NCI-H1092 treated with DMSO at 0.1 percent for 48 hours (cell line): ENCODE measurements around the gene TUBA4B.
"Not testable (repeated sequence)": the region's sequence is repeated elsewhere in the genome, so short reads cannot be mapped to it uniquely, and the experiment has no call there.

Source experiments
- DNase-seq: peaks from one replicate; lab custom pipeline; 2025; lab: John Stamatoyannopoulos, UW

The TUBA4B gene

DNA sequence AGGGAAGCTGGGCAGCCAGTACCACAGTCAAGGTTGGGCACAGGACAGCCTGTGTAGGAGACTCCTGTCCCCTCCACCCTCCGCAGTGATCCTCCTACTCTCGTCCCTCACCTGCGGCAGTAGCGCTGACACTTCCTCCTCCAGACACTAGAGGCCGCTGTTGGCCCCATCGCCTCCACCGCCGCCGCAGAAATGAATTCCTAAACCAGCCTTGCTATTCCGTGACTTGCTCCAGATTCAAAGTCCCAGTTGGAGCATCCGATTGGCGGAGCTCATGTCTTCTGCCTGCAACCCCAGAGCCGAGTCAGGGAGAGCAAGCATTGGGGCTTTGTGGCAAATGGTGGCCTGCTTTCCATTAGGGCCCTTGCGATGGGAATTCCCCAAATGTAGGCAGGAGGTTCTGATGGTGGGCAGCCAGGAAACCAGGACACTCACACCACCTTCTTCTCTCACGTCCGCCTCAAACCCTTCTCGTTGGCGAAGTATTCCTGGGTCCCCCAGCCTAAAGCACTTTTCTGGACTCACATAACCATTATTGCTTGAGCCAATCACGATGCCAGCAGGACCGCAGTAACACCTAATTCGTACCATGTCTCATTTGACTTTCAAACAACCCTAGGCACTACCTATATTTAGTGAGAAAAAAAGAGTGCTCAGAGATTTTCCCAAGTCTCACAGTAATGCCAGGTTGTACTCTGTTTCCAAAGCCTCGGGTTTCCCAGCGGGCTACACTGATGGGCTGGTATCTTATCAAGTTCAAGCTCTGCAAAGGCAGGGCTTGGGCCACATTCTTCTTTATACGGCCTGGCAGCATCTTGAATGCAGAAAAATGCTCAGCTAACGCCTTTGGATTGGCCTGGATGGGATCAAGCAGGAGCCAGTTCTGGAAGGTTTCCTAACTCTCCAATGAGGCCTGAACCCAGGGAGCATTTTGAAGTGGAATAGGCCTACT is 24.9 kb downstream of the TUBA4B start:
- DNase-seq, result peak; percentile 57

DNA sequence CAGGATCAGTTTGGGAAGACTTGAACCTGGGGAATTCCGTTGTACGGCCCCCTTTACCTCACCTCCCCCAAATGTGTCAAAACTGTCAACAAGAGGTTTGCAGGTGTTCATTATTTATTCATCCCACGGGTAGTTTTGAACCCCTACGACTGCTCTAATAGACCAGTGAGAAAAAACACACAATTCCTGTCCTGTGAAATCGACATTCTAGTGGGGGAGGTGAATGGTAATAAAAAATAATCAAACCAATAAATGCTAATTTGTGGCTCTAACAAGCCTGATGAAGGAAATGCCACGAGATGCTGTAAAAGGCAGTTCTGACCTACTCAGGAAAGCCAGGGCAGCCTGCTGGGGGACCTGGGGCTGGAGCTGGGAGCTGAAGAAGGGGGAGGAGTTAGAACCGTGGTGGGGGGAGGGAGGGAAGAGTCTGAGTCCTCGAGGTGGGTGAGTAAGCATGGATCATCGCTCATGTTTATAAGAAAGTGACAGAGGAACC is 25.7 kb downstream of the TUBA4B start:
- DNase-seq, result no peak

DNA sequence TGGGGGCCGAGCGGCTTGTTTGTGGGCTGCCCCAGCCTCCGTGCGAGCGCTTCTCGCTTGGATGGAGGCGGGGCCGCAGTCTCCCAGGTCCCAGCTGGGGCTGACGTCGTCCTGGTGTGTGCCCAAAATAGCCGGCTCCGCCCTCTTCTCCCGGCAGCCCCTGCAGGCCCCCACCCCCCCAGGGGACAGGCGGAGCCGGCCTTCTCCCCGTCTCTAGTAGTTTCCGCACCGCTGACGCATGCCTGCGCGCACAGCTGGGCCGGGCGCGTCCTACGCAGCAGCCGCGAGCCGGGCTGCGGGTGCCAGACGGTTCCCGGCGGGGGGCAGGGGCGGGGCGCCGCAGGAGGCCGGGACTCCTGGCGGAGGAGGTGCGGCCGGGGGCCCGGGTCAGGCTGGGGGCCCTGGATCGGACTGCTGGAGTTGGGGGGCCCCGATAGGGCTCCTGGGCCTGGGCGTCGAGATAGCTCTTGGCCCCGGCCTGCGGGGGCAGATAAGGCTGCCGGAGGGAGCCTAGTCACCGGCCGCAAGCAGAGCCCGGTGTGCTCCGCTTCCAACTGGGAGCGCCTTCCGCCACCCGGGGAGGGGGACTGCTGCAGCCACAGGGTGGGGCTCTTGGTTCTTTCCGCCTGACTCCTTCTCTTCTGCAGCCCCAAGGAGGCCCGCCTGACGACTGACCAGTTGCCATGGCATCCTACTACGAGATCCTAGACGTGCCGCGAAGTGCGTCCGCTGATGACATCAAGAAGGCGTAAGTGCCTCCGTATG is 26.3 kb downstream of the TUBA4B start, which contains the start of gene DNAJB2:
Gene DNAJB2, plus strand, starts transcription at position 216 of the 765 bp plus-strand sequence. Its CDS starts 468 bp downstream, at position 684.
- DNase-seq, result peak; percentile 89

DNA sequence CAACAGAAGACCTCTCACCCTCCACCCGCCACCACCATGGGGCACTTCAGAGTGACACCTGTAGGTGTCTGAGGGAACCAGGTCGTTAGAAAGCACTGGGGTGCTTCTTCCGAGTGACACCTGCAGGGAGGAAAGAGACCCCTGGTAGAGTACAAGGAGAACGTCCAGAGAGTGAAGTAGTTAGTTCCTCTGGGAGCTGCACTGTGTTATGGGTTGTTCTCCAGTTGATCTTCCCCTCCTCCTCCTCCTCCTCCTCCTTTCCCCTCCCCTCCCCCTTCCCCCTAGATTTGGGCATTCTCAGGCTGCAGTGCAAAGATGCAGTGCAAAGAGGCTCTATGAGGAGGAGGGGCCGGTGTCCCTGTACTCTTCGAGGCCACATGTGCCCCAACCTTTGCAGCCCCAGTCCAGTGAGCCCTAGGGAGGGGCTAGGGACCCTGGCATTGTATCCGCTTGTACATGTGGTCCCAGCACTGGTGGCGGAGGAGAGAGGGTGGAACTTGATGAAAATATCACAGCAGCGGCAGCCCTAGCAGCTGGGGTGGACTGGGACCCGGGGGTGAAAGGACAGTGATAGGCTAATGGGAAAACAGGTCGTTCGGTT is 27.0 kb downstream of the TUBA4B start:
- no peak for DNase-seq

DNA sequence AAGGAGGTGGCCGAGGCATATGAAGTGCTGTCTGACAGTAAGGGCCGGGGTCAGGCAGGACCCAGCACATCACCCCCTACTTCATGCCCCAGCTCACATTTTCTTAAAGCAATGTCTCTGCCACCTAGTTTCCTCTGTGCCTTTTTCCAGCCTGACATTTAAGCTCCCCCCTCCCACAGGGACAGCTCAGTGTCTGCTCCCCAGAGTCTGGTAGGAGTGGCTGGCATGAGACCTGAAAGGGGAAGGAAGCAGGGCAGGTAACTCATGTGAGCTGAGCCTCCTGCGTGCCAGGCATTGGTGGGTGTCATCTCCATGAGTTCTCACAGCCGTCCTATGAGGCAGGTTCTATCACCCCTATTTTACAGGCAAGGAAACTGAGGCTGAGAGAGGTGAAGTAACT is 27.6 kb downstream of the TUBA4B start:
- DNase-seq, result no peak

DNA sequence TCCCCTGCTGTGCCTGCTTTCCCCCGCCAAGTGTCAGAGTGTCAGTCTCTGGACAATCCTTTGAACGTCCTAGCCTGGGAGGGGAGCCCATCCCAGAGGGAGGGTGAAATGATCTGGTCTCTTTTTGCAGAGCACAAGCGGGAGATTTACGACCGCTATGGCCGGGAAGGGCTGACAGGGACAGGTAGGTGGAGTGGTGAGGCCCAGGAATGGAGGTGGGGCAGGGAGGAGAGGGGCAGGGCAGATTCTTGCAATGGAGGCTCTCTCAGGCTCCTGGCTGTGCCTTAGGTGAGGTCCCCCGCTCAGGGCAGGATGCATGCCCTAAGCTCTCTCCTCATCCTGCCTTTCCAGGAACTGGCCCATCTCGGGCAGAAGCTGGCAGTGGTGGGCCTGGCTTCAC is 28.5 kb downstream of the TUBA4B start:
- DNase-seq, result no peak

DNA sequence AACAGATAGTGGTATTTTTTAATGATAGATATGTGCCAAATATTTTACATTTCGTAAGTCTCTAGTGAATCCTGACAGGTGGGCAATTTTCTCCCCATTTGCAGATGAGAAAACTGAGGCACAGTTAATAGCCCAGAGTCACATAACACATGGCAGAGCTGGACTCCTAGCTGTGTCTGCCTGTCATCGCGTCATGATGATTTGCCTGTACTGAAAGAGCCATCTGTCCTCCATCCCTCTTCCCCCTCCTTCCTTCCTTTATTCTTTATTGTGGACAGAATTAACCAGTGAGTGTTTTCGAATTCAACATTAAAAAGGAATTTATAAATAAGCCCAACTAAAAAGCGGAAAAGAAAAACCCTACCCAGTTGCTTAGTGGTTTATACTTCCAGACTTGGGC is 29.3 kb downstream of the TUBA4B start:
- DNase-seq, result no peak

DNA sequence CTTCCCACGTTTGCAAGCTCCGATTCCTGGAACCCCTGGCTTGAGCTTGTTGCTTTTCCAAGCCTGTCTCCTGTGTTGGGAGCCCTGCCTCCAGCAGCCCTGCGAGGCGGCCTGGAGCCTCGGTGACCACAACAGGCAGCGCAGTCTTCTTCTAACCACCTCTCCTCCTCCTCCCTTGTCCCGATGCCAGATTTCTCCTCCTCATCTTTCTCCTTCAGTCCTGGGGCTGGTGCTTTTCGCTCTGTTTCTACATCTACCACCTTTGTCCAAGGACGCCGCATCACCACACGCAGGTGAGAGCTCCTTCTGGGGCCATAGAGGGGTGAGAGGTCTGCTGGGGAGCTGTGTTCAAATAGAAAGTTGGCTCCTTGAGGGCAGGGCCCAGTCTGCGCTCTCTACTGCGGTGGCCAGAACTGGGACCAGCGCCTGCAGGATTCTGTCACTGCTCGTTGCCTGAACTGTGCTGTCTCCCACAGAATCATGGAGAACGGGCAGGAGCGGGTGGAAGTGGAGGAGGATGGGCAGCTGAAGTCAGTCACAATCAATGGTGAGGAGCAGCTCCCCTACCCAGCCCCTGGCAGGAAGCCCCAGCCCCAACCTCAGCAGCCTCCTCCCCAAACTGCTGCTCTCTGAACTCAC is 30.0 kb downstream of the TUBA4B start:
- DNase-seq, result no peak

DNA sequence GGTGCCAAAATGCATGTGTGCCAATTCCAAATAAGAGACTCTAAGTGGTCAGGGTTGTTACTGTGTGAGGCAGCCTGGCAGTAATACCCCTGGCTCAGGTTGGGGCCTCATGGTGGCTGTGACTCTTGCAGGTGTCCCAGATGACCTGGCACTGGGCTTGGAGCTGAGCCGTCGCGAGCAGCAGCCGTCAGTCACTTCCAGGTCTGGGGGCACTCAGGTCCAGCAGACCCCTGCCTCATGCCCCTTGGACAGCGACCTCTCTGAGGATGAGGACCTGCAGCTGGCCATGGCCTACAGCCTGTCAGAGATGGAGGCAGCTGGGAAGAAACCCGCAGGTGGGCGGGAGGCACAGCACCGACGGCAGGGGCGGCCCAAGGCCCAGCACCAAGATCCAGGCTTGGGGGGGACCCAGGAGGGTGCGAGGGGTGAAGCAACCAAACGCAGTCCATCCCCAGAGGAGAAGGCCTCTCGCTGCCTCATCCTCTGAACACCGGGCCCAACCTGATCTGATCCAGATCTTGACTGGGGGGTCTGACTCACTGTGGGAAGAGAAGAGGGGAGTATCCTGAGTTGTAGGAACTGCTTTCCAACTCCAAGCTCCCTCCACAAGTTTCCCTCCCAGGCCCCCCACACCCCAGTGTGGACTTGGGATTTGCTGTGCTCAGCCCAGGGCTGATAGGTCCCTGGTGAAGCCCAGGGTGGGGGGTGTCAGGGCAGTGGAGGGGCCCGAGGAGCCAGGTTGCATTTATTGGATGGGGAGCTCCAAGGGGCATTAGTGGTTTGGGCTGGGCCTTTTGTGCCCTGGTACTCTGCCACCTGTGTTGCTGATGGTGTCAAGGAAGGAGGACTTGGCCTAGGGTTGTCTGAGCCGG is 31.7 kb downstream of the TUBA4B start:
- DNase-seq, result no peak

DNA sequence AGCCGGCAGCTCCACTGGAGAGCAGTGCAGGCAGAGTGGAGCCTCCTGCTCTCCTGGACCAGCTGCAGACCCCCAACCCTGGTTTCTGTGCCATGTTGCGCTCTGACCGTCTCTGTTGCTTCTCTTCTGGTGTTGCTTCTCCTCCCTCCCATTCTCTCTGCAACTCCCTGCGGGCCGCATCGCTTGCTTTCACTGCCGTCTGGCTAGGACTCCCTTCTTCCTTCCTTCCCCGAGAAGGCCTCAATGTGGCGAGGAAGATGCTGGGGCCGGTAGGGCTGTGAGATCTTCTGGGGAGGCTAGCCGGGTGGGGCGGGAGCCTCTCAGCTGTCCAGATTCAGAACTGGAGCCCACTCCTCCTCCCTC is 32.3 kb downstream of the TUBA4B start:
- no peak for DNase-seq

DNA sequence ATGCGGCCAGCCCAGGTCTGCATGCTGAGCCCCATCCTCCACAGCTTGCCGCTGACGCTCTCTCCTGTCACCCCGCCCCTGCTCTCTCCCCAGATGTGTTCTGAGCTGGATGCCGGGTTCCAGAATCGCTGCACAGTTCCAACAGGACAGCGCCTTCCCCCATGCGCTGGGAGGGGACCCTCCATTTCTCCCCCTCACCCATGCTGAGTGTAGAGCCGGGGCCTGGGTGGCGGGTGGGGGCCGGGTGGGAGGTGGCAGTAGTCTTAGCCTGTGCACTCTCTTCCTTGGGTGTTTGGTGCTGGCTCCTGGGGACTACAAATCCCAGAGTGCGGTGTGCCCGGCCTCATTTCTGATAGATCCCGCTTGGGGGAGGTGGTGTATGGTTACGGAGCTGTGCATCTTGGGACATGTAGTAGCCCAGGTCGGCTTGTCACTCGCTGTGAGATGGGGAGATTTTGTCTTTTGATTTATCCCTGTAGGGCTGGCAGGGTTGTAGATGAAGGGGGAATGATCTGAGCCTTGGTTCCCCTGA is 32.9 kb downstream of the TUBA4B start:
- no peak for DNase-seq

DNA sequence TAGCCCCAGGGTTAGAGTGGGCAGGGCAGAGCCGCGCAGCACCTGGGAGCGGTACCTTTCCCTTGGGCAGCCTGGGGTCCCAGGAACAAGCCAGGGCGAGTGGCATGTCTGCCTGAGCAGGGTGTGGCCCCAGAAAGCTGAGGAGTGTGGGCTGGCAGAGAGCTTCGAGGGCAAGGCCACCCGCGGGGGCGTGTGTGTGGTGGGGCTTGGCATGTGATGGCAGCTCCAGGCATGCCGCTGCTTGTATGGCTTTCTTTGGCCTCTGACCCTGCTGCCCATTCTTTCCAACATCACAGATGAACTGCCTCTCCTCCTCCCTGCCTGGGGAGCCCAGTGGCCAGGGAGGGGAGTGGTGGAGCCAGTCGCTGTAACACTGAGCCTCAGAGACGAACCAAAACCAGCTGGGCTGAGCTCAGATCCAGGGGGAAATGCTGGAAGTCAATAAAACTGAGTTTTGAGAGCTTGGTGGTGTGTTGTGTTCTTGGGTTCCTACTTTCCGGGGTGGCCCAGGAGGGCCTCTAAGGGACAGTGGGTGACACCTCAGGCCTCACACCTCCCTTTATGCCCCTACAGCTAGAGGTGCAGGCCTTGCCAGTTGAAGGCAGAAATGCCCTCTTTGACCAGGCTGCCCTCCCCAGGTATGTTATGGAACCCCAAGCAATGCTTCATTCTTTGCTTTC is 33.5 kb downstream of the TUBA4B start:
- no peak for DNase-seq

DNA sequence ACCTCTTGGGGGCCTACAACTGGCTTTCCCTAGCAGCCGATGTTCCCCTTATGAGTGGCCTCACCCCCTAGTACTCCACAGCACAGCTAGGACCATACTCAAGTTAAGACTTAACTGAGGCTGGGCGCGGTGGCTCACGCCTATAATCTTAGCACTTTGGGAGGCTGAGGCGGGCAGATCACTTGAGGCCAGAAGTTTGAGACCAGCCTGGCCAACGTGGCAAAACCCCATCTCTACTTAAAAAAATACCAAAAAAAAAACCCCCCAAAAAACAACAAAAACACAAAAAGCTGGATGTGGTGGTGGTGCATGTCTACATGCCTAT is 34.0 kb downstream of the TUBA4B start:
- DNase-seq, result not testable (repeated sequence)

DNA sequence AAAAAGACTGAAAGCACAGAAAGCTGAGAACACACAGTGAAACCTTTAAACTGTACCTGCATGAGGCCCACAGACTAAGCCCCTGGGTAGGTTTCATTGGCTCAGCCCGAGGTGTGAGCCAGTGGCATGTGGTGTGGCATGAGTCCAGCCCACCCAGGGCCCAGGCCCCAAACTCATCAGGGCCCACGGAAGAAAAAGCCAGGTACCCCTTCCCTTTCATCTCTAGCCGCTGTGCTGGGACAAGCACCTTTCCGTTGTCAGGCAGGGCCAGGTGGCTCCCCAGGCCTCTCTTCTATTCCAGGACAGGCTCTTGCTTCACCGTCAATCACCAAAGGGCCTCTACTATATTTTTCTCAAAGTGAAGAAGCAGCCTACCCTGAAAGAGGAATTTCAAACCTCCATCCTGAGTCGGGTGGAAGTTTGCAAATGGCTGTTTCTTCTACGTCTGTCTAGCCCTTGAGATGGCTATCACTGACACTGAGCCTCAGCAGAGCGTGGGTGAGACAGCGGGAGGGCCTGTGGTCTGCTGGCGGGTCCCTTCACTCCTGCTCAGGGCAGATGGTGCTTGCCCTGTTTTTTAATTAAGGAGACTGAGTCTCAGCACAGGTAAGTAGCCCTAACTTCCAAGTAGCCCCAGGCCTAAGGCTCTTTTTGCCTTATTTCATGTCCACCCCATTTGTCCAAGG is 34.7 kb downstream of the TUBA4B start:
- DNase-seq, result no peak

DNA sequence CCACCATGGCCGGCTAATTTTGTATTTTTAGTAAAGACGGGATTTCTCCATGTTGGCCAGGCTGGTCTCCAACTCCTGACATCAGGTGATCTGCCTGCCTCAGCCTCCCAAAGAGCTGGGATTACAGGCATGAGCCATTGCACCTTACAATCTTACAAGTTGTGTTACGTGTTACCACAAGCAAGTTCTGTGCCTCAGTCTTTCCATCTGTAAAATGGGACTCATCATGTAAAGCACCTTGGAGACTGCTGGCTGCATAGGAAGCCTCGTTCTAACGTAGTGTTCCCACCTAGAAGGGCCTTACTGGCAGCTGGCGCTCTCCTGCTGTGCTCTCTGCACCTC is 36.1 kb downstream of the TUBA4B start:
- peak; percentile 20 for DNase-seq

DNA sequence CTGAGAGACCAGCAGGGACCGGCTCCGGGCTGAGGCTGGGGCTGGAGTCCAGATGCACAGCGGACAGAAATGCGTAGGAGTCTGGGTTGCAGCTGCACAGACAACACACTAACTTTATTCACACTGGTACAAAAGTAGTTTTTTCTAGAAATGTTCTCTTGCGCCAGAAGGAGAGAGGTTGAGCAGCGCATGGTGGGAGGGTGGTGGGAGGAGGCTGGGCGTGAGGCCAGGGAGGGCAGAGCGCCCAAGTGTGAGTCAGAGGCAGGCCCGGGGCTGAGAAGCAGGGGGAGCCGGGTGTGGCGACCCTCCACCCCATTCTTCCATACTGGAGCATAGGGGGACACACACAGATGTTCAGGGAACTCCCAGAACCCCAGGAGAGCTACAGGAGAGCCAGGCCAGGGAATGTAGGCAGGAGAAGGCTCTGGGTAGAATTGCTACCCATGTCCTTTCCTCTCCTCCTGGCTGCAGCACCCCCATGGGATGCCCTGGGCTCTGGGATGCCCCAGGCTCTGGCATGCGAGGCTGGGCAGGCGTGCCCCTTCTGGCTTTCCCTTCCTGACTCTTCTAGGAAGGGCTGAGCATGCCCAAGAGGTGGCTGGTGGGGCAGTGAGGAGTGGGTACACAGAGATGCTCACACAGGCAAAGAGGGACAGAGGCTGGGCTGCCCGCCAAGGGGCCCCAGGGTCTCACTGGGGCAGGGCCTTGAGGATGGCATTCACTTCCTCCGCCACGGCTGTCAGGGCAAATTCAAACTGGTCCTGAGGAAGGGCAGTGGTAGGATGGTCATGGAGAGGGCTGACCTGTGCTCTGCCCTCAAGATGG is 36.7 kb downstream of the TUBA4B start:
- peak; percentile 20 for DNase-seq

DNA sequence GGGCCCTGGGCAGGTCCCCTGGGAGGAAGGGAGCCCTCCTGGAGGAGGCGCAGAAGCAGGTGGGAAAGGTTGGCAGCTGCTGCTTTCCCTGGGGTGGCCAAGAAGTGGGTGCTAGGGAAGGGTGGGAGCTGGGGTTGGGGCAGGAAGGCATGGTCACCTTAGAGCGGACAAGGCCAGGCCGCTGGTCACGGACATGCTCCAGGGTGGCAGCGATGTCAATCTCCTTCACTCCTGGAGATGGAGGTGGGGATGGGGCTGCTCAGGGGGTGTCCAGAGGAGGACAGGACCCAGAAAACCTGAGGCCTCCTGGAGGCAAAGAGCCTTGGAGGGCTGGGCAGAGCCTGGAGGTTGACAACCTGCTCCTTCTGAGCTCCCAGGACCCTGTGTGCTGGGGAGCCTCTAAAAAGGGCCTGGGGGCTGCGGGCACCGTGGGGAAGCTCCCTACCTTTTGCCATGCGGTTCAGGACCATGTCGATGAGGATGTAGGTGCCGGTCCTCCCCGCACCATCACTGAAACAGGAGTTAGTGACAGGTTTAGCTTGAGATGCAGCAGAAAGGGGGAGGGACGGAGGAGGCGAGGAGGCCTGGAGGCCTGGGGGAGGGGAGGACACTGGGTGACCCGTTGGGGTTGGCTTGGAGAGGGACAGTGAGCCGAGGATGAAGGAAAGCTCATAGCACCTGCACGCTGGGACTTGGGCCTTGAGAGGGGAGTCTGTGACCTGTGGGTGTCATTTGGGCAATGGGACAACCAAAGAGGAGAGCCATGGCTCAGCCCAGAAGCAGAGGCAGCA is 37.5 kb downstream of the TUBA4B start:
- no peak for DNase-seq

DNA sequence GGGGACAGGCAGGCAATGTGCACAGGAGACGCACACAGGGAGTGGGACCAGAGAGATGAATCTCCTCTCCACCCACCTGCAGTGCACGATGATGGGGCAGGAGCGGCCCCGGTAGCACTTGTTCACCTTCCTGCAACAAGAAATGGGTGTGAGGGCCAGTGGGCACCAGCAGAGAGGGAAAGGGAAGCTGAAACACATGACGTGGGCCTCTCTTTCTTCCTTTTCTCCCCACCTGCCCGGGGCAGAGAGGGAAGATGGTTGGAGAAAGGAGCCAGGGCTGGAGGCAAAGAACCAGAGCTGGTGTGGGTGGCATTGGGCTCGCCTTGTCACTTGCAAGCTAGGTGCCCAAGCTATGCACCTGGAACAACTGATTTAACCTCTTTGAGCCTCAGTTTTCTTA is 38.4 kb downstream of the TUBA4B start:
- DNase-seq, result no peak
